ENCODE results near the gene BAIAP2L1. TPM values are rescaled to one million over a fixed set of nuclear protein-coding genes. Genes with fewer than 3 reads are reported as not detected.

Gene BAIAP2L1
- total RNA-seq, 4 donors from 2014 or later: 1.0 to 4.3 (median 2.1) TPM; not detected in 1

- Histone ChIP-seq H3K27me3 (no peaks in the 10 kb centered on the region), H3K9me3 (no peaks in the 10 kb centered on the region), H3K27ac (no peak overlapping the region), H3K36me3 (no peaks in the 10 kb centered on the region), H3K4me3 (no peak overlapping the region), H3K4me1 (no peaks in the 10 kb centered on the region)
- intact Hi-C loops (cut with DNase I; ENCODE audit: low total_unique reads): no loop called here
- no peak for DNase-seq
- no peak for TF ChIP-seq POLR2A (IDR thresholded peaks at IDR 0.05)
- no peak for TF ChIP-seq CTCF (IDR thresholded peaks at IDR 0.05)
Measured at GRCh38 chr7:98406827-98407226, 5.9 kb upstream of the BAIAP2L1 start.

- Histone ChIP-seq H3K4me1 (peaks cover 0 to 8% of the 10 kb centered on the region in 2 donors), H3K36me3 (no peaks in the 10 kb centered on the region), H3K9me3 (no peaks in the 10 kb centered on the region), H3K27me3 (no peaks in the 10 kb centered on the region), H3K4me3 (no peak overlapping the region), H3K27ac (no peak overlapping the region)
- DNase-seq: no peak
- intact Hi-C loops (cut with DNase I; ENCODE audit: low total_unique reads): no loop called here
- TF ChIP-seq POLR2A (IDR thresholded peaks at IDR 0.05) (no peak), CTCF (IDR thresholded peaks at IDR 0.05) (no peak)
Measured at GRCh38 chr7:98404840-98405239, 4.0 kb upstream of the BAIAP2L1 start.

- Histone ChIP-seq H3K4me3 (peak overlapping the region in 1 of 2 donors; percentile 33), H3K4me1 (peaks cover 0 to 8% of the 10 kb centered on the region in 2 donors), H3K27ac (peak overlapping the region in 1 of 2 donors; percentile 12), H3K9me3 (no peaks in the 10 kb centered on the region), H3K36me3 (no peaks in the 10 kb centered on the region), H3K27me3 (no peaks in the 10 kb centered on the region)
- no peak for DNase-seq
- intact Hi-C loops (cut with DNase I; ENCODE audit: low total_unique reads): no loop called here
- TF ChIP-seq POLR2A (IDR thresholded peaks at IDR 0.05) (no peak), CTCF (IDR thresholded peaks at IDR 0.05) (no peak)
Measured at GRCh38 chr7:98399890-98400541, 874 bp downstream of the BAIAP2L1 start.

- Histone ChIP-seq H3K4me1 (peaks cover 0 to 8% of the 10 kb centered on the region in 2 donors), H3K4me3 (no peak overlapping the region), H3K36me3 (no peaks in the 10 kb centered on the region), H3K27ac (no peak overlapping the region), H3K27me3 (no peaks in the 10 kb centered on the region), H3K9me3 (no peaks in the 10 kb centered on the region)
- intact Hi-C loops (cut with DNase I; ENCODE audit: low total_unique reads): no loop called here
- TF ChIP-seq CTCF (IDR thresholded peaks at IDR 0.05): no peak
- no peak for TF ChIP-seq POLR2A (IDR thresholded peaks at IDR 0.05)
- no peak for DNase-seq
Measured at GRCh38 chr7:98399462-98399861, 1.4 kb downstream of the BAIAP2L1 start.

GRCh38 chr7:98398567-98399372 is 2.1 kb downstream of the BAIAP2L1 start:
- DNase-seq: no peak
- Histone ChIP-seq H3K36me3 (no peaks in the 10 kb centered on the region), H3K27ac (no peak overlapping the region), H3K9me3 (no peaks in the 10 kb centered on the region), H3K4me3 (no peak overlapping the region), H3K4me1 (peaks cover 0 to 8% of the 10 kb centered on the region in 2 donors), H3K27me3 (no peaks in the 10 kb centered on the region)
- no peak for TF ChIP-seq POLR2A (IDR thresholded peaks at IDR 0.05)
- TF ChIP-seq CTCF (IDR thresholded peaks at IDR 0.05): no peak
- intact Hi-C loops (cut with DNase I; ENCODE audit: low total_unique reads): no loop called here

Measured in uterus (tissue), 4 donors.